AG04449 (cell line): ENCODE results near the gene RBBP8.

Experiments
- CTCF ChIA-PET: fragments of 350-600 bp; formaldehyde crosslinking; extraction: SDS; loops from one replicate; lab custom pipeline; 2021; ENCODE audit warnings: antibody characterized with exemption; lab: Yijun Ruan, JAX
- POLR2A ChIA-PET: fragments of 400-600, 350-600 bp; formaldehyde crosslinking; extraction: SDS; loops from one replicate; lab custom pipeline; 2020; ENCODE audit warnings: antibody characterized with exemption, inconsistent platforms; lab: Yijun Ruan, JAX
- DNase-seq: peaks from one replicate; pipeline ENCODE4 v3.0.0-alpha.2; 2010; ENCODE audit warnings: low read depth, low spot score
- H3K4me3 ChIP-seq: 2 replicates; pipeline ENCODE4 v1.5.1; 2011; ENCODE audit warnings: low read depth, mild to moderate bottlenecking, control low read depth, low read length
- TF ChIP-seq, protein P1 (sequence below): IDR thresholded peaks from one replicate; pipeline ENCODE4 v1.5.1; 2011; ENCODE audit warnings: mild to moderate bottlenecking, moderate library complexity, low read length, control low read depth, inconsistent platforms; ENCODE audit not compliant: insufficient read depth; ENCODE audit errors: missing control alignments

RBBP8 gene

DNA sequence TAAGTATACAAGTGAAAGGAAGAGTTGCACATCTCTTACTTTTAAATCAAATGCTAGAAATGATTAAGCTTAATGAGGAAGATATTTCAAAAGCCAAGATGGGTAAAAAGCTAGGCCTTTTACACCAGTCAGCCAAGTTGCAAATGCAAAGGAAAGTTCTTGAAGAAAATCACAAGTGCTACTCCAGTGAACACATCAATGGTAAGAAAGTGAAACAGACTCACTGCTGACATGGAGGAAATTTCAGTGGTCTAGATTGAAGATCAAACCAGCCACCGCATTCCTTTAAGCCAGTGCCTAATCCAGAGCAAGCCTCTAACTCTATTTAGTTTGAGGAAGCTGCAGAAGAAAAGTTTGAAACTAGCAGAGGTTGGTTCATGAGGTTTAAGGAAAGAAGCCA is 79.1 kb downstream of the RBBP8 start:
- no peak for DNase-seq
- POLR2A ChIA-PET, result no interaction called here
- H3K4me3 ChIP-seq, result no peak overlapping the region
- TF ChIP-seq, protein P1, sequence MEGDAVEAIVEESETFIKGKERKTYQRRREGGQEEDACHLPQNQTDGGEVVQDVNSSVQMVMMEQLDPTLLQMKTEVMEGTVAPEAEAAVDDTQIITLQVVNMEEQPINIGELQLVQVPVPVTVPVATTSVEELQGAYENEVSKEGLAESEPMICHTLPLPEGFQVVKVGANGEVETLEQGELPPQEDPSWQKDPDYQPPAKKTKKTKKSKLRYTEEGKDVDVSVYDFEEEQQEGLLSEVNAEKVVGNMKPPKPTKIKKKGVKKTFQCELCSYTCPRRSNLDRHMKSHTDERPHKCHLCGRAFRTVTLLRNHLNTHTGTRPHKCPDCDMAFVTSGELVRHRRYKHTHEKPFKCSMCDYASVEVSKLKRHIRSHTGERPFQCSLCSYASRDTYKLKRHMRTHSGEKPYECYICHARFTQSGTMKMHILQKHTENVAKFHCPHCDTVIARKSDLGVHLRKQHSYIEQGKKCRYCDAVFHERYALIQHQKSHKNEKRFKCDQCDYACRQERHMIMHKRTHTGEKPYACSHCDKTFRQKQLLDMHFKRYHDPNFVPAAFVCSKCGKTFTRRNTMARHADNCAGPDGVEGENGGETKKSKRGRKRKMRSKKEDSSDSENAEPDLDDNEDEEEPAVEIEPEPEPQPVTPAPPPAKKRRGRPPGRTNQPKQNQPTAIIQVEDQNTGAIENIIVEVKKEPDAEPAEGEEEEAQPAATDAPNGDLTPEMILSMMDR, result no peak
- CTCF ChIA-PET, result interaction anchor here (1.5 to 1.6 kb wide), 2 partner anchors 19 to 82 kb away, joined by 4 to 6 read pairs; no protein-coding TSS in a partner anchor

DNA sequence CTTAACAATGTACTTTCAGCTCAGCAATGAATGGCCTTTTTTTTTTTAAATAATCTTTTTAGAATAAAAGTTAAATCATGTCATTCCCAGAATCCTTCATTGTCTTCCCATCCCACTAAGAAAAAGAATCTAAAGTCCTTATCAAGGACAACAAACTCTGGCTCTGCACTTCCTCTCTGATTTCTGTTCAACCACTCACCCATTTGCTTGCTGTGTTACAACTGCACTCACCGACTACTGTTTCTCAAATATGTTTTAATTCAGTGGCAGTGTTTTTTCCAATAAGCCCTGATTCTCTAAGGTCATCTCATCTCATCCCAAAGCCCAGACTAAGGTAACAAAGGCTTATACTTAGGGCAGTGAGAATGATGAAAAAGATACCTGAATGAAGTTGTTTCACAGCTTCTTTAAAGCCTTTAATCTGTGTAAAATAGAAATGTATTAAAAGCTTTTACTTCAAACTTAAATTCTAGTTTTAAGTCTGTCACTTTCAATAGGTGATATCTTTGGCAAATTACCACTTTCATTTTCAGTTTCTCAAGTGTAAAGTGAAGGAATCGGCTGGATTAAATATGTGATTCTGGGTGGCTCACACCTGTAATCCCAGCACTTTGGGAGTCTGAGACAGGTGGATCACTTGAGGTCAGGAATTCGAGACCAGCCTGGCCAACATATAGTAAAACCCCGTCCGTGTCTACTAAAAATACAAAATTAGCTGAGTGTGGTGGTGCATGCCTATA is 87.6 kb downstream of the RBBP8 start:
- TF ChIP-seq, protein P1, result no peak
- ChIA-PET CTCF (interaction anchor here (0.6 to 2.7 kb wide), 4 partner anchors 8 to 11 kb away, joined by 3 to 15 read pairs (median 6); no protein-coding TSS in a partner anchor), POLR2A (no interaction called here)
- H3K4me3 ChIP-seq, result no peak overlapping the region
- DNase-seq, result no peak

DNA sequence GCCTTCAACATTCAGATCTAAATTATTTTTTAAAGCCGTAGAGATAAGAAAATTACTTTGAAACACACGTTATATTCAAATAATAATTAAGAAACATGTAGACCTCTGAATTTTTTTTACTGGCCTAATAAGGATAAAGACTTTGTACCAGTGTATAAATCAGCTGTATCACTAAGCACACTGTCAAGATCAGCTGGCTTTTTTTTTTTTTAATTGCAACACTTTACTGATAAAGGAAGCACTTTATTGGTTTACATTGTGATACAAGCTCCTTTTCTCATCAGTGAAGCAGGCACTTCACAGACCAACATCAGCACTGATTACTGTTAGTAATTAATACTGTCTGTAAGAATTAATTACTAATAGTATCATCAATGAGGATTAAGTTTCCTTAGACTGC is 88.5 kb downstream of the RBBP8 start:
- DNase-seq, result no peak
- TF ChIP-seq, protein P1, result no peak
- ChIA-PET POLR2A (no interaction called here), CTCF (interaction anchor here (1.0 to 2.7 kb wide), 3 partner anchors 8 to 110 kb away, joined by 3 to 15 read pairs (median 5); no protein-coding TSS in a partner anchor)
- no peak overlapping the region for H3K4me3 ChIP-seq

DNA sequence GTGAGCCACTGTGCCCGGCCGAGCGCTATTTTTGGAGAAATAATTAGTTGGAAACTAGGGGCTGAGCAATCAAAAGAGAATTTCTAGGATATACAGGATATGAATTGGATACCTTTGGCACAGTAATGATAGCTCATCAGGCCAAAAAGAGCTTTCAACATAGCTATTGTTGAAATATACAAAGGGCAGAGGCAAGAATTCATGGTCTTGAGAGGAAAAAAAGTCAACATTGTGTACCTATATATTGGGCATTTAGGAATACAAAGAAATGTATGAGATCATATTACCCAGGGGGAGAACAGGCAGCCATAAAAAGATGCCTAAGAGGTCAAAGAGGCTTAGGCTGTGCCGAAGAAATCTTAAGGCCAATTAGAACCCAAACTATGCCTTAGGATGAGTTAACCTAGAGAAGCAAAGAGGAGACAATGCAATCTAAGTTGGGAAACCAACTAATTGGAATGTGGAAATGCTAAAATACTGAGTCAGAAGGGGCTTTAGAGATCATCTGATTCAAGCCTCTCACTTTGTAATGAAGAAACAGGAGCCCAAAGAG is 99.0 kb downstream of the RBBP8 start:
- TF ChIP-seq, protein P1, result no peak
- POLR2A ChIA-PET, result interaction anchor here (0.6 to 1.1 kb wide), 4 partner anchors 74 to 148 kb away, joined by 3 read pairs; no protein-coding TSS in a partner anchor
- peak; percentile 65 for DNase-seq
- CTCF ChIA-PET, result interaction anchor here (0.7 to 5.9 kb wide), 33 partner anchors 10 to 385 kb away, joined by 3 to 89 read pairs (median 6); partner anchors contain the start of gene CABLES1
- no peak overlapping the region for H3K4me3 ChIP-seq

DNA sequence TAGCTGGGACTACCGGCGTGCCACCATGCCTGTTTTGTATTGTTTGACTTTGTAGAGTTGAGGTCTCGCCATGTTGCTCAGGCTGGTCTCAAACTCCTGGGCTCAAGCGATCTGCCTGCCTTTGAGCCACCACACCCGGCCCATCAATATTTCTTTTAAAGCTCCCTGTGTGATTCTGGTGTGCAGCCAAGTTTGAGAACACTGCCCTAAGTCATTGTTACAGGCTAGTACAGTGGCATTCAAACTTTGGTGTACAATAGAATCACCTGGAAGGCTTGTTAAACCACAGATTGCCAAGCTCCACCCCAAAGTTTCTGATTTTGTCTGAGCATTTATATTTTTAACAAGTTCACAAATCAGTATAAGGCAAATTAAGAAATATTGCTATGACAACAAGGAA is 99.9 kb downstream of the RBBP8 start:
- ChIA-PET POLR2A (interaction anchor here (0.5 to 1.1 kb wide), 3 partner anchors 103 to 345 kb away, joined by 3 read pairs; no protein-coding TSS in a partner anchor), CTCF (interaction anchor here (1.0 to 5.9 kb wide), 9 partner anchors 10 to 379 kb away, joined by 4 to 89 read pairs (median 9); partner anchors contain the start of gene CABLES1)
- no peak overlapping the region for H3K4me3 ChIP-seq
- no peak for DNase-seq
- TF ChIP-seq, protein P1, result no peak
